Measurements from ENCODE around the gene MT1B.

GRCh38 chr16:56662357-56663354 is 11.0 kb downstream of the MT1B start:
- no peak for TF ChIP-seq POLR2A (IDR thresholded peaks at IDR 0.05)
- TF ChIP-seq, protein P1, sequence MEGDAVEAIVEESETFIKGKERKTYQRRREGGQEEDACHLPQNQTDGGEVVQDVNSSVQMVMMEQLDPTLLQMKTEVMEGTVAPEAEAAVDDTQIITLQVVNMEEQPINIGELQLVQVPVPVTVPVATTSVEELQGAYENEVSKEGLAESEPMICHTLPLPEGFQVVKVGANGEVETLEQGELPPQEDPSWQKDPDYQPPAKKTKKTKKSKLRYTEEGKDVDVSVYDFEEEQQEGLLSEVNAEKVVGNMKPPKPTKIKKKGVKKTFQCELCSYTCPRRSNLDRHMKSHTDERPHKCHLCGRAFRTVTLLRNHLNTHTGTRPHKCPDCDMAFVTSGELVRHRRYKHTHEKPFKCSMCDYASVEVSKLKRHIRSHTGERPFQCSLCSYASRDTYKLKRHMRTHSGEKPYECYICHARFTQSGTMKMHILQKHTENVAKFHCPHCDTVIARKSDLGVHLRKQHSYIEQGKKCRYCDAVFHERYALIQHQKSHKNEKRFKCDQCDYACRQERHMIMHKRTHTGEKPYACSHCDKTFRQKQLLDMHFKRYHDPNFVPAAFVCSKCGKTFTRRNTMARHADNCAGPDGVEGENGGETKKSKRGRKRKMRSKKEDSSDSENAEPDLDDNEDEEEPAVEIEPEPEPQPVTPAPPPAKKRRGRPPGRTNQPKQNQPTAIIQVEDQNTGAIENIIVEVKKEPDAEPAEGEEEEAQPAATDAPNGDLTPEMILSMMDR (IDR thresholded peaks at IDR 0.05) = no peak

Measured in heart left ventricle (tissue), 13 donors.